ENCODE results near the gene DNAI2.

DNA sequence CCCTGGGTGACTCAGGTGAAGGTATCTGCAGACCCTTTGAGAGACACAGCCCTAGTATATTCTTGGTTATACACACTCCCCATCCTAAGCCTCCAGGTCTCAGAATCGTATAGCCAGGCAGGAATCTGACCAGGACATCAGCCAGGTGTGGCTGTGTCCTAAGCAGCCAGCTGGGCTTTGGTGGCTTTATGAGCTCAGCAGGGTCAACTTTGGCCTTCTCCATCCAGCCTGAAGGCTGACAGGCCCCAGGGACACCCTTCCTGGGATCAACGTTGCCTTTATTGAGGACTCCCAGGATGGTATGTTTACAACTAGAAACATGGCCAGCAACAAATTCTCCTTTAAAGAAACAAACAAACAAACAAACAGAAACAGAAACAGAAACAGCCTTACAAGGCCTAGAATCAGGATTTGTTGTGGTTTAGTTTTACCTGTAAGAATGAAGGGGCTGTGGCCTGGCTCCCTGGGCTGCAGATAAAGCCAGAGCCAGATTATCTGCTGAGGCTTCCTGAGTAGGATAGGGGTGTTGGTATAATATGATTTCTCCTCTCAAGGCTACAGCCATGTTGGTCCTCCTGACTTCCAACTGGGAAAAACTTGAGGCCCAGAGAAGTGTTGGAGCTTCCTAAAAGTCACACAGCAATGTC, 60.5 kb downstream of the DNAI2 start:
- TF ChIP-seq, protein P1, sequence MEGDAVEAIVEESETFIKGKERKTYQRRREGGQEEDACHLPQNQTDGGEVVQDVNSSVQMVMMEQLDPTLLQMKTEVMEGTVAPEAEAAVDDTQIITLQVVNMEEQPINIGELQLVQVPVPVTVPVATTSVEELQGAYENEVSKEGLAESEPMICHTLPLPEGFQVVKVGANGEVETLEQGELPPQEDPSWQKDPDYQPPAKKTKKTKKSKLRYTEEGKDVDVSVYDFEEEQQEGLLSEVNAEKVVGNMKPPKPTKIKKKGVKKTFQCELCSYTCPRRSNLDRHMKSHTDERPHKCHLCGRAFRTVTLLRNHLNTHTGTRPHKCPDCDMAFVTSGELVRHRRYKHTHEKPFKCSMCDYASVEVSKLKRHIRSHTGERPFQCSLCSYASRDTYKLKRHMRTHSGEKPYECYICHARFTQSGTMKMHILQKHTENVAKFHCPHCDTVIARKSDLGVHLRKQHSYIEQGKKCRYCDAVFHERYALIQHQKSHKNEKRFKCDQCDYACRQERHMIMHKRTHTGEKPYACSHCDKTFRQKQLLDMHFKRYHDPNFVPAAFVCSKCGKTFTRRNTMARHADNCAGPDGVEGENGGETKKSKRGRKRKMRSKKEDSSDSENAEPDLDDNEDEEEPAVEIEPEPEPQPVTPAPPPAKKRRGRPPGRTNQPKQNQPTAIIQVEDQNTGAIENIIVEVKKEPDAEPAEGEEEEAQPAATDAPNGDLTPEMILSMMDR (IDR thresholded peaks at IDR 0.05) = no peak
- no peak for TF ChIP-seq POLR2AphosphoS5 (IDR thresholded peaks at IDR 0.05)
- no peak for TF ChIP-seq EP300 (IDR thresholded peaks at IDR 0.05)

All from upper lobe of left lung (tissue), 4 donors.